Measurements from ENCODE around the gene ASTN2.

DNA sequence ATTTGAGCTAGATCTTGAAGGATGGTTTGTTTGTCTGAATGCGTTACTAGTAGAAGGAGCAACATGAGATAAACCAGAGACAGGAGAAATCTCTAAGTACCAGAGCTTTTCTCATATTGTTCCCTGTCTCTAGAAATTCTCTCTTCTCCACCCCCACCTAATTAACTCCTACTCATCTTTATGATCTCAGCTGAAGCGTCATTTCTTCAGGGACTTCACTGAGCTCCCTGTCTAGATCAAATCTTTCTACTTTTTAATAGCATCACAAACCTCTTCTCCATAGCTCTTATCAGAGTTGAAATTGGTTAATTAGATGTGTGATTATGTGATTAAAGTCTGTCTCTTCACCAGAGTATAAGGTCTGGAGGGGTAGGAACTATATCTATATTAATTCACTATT lies 1035.0 kb downstream of the ASTN2 start:
- TF ChIP-seq, protein P1, sequence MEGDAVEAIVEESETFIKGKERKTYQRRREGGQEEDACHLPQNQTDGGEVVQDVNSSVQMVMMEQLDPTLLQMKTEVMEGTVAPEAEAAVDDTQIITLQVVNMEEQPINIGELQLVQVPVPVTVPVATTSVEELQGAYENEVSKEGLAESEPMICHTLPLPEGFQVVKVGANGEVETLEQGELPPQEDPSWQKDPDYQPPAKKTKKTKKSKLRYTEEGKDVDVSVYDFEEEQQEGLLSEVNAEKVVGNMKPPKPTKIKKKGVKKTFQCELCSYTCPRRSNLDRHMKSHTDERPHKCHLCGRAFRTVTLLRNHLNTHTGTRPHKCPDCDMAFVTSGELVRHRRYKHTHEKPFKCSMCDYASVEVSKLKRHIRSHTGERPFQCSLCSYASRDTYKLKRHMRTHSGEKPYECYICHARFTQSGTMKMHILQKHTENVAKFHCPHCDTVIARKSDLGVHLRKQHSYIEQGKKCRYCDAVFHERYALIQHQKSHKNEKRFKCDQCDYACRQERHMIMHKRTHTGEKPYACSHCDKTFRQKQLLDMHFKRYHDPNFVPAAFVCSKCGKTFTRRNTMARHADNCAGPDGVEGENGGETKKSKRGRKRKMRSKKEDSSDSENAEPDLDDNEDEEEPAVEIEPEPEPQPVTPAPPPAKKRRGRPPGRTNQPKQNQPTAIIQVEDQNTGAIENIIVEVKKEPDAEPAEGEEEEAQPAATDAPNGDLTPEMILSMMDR (IDR thresholded peaks at IDR 0.05; ENCODE audit: low read length): no peak
- no peak for TF ChIP-seq EZH2 (IDR thresholded peaks at IDR 0.05; ENCODE audit: borderline replicate concordance, low read length)

Data from OCI-LY1 (cell line).